ENCODE results near the gene SNX10.

- TF ChIP-seq CTCF (conservative IDR thresholded peaks at IDR 0.05) (no peak), EZH2 (IDR thresholded peaks at IDR 0.05; ENCODE audit: low read depth) (no peak)
Observed at GRCh38 chr7:26321435-26321834, 29.8 kb downstream of the SNX10 start.

All from PC-9 (cell line).